ENCODE data around the gene AURKB. TPM values are rescaled to one million over a fixed set of nuclear protein-coding genes. Genes with fewer than 3 reads are reported as not detected.

Gene AURKB
- total and polyA plus RNA-seq, 10 of the 15 experiments (the other 5 are each of a cell fraction or from before 2014, with no cell fraction given), result 52.7 to 209 (median 128) TPM

DNA sequence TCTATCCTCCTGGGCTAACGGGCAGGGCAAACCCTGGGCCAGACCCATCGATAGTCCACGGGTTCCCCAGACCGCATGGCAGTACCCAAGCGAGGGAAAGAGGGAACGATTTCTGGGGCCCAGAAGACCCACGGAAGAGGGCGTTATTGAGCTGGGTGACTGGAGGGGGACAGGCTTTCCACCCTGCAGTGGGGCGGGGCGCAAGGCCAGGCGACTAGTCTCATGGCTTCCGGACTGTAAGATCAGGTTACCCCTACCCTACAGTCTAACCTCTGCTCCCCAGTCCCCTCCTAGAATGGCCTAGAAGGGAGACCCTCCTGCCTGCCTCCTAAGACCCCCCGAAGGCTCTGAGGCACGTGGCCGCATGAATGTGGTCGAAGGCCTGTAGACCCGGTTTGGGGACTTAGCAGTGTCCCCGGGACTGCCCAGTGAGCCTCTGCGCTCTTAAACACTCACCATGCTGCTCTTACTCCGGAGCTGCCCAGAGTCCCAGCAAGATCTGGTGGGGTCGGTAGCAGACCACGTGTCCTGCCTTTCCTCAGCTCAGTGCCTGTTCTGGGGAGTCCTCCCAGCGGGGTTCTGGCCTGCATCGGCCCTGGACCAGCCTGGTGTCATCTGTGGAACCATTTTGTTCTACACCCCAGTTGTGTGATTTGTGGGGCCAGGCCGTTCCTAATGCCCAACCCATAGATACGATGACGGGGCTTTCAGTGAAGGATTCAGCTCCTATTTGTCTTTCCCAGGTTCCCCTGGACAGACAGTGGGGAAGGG, 13.2 kb upstream of the AURKB start (continued):
- no peak for TF ChIP-seq EED (IDR thresholded peaks at IDR 0.05; ENCODE audit: low read depth)
- 0 out of 2 replicates have a peak, but pooled peaks have one; percentile 7 for TF ChIP-seq RAD51 (IDR thresholded peaks at IDR 0.05)
- TF ChIP-seq, protein P1, sequence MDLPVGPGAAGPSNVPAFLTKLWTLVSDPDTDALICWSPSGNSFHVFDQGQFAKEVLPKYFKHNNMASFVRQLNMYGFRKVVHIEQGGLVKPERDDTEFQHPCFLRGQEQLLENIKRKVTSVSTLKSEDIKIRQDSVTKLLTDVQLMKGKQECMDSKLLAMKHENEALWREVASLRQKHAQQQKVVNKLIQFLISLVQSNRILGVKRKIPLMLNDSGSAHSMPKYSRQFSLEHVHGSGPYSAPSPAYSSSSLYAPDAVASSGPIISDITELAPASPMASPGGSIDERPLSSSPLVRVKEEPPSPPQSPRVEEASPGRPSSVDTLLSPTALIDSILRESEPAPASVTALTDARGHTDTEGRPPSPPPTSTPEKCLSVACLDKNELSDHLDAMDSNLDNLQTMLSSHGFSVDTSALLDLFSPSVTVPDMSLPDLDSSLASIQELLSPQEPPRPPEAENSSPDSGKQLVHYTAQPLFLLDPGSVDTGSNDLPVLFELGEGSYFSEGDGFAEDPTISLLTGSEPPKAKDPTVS (IDR thresholded peaks at IDR 0.05; ENCODE audit: low read depth, low read length), result no peak
- TF ChIP-seq, protein P2, sequence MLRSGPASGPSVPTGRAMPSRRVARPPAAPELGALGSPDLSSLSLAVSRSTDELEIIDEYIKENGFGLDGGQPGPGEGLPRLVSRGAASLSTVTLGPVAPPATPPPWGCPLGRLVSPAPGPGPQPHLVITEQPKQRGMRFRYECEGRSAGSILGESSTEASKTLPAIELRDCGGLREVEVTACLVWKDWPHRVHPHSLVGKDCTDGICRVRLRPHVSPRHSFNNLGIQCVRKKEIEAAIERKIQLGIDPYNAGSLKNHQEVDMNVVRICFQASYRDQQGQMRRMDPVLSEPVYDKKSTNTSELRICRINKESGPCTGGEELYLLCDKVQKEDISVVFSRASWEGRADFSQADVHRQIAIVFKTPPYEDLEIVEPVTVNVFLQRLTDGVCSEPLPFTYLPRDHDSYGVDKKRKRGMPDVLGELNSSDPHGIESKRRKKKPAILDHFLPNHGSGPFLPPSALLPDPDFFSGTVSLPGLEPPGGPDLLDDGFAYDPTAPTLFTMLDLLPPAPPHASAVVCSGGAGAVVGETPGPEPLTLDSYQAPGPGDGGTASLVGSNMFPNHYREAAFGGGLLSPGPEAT (IDR thresholded peaks at IDR 0.05; ENCODE audit: low read depth), result peak; percentile 16; the same call in 1 of the 2 replicates
- TF ChIP-seq, protein P3, sequence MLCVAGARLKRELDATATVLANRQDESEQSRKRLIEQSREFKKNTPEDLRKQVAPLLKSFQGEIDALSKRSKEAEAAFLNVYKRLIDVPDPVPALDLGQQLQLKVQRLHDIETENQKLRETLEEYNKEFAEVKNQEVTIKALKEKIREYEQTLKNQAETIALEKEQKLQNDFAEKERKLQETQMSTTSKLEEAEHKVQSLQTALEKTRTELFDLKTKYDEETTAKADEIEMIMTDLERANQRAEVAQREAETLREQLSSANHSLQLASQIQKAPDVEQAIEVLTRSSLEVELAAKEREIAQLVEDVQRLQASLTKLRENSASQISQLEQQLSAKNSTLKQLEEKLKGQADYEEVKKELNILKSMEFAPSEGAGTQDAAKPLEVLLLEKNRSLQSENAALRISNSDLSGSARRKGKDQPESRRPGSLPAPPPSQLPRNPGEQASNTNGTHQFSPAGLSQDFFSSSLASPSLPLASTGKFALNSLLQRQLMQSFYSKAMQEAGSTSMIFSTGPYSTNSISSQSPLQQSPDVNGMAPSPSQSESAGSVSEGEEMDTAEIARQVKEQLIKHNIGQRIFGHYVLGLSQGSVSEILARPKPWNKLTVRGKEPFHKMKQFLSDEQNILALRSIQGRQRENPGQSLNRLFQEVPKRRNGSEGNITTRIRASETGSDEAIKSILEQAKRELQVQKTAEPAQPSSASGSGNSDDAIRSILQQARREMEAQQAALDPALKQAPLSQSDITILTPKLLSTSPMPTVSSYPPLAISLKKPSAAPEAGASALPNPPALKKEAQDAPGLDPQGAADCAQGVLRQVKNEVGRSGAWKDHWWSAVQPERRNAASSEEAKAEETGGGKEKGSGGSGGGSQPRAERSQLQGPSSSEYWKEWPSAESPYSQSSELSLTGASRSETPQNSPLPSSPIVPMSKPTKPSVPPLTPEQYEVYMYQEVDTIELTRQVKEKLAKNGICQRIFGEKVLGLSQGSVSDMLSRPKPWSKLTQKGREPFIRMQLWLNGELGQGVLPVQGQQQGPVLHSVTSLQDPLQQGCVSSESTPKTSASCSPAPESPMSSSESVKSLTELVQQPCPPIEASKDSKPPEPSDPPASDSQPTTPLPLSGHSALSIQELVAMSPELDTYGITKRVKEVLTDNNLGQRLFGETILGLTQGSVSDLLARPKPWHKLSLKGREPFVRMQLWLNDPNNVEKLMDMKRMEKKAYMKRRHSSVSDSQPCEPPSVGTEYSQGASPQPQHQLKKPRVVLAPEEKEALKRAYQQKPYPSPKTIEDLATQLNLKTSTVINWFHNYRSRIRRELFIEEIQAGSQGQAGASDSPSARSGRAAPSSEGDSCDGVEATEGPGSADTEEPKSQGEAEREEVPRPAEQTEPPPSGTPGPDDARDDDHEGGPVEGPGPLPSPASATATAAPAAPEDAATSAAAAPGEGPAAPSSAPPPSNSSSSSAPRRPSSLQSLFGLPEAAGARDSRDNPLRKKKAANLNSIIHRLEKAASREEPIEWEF (IDR thresholded peaks at IDR 0.05; ENCODE audit: insufficient replicate concordance, low read depth, low read length), result no peak
- TF ChIP-seq EZH2 (IDR thresholded peaks at IDR 0.05; ENCODE audit: borderline replicate concordance, control insufficient read depth, low read depth, low read length), result no peak
- no peak for TF ChIP-seq RBBP5 (conservative IDR thresholded peaks at IDR 0.05)
- TF ChIP-seq NFIC (IDR thresholded peaks at IDR 0.05; ENCODE audit: low read depth, low read length), result no peak
- 0 out of 2 replicates have a peak, but pooled peaks have one; percentile 14 for TF ChIP-seq CBFB (IDR thresholded peaks at IDR 0.05; ENCODE audit: low read depth)
- 0 out of 2 replicates have a peak, but pooled peaks have one; percentile 2 for TF ChIP-seq PAX5 (IDR thresholded peaks at IDR 0.05; ENCODE audit: borderline replicate concordance, low read depth, low read length)
- TF ChIP-seq, protein P4, sequence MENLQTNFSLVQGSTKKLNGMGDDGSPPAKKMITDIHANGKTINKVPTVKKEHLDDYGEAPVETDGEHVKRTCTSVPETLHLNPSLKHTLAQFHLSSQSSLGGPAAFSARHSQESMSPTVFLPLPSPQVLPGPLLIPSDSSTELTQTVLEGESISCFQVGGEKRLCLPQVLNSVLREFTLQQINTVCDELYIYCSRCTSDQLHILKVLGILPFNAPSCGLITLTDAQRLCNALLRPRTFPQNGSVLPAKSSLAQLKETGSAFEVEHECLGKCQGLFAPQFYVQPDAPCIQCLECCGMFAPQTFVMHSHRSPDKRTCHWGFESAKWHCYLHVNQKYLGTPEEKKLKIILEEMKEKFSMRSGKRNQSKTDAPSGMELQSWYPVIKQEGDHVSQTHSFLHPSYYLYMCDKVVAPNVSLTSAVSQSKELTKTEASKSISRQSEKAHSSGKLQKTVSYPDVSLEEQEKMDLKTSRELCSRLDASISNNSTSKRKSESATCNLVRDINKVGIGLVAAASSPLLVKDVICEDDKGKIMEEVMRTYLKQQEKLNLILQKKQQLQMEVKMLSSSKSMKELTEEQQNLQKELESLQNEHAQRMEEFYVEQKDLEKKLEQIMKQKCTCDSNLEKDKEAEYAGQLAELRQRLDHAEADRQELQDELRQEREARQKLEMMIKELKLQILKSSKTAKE (IDR thresholded peaks at IDR 0.05; ENCODE audit: low read depth, poor library complexity, severe bottlenecking), result no peak
- peak; percentile 10; the same call in 1 of the 2 replicates for TF ChIP-seq HDGF (IDR thresholded peaks at IDR 0.05)
- no peak for TF ChIP-seq YBX1 (IDR thresholded peaks at IDR 0.05)
- TF ChIP-seq, protein P5, sequence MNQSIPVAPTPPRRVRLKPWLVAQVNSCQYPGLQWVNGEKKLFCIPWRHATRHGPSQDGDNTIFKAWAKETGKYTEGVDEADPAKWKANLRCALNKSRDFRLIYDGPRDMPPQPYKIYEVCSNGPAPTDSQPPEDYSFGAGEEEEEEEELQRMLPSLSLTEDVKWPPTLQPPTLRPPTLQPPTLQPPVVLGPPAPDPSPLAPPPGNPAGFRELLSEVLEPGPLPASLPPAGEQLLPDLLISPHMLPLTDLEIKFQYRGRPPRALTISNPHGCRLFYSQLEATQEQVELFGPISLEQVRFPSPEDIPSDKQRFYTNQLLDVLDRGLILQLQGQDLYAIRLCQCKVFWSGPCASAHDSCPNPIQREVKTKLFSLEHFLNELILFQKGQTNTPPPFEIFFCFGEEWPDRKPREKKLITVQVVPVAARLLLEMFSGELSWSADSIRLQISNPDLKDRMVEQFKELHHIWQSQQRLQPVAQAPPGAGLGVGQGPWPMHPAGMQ (IDR thresholded peaks at IDR 0.05; ENCODE audit: borderline replicate concordance), result no peak
- no peak for TF ChIP-seq SMAD1 (IDR thresholded peaks at IDR 0.05; ENCODE audit: low read depth, partially characterized antibody)
- TF ChIP-seq, protein P6, sequence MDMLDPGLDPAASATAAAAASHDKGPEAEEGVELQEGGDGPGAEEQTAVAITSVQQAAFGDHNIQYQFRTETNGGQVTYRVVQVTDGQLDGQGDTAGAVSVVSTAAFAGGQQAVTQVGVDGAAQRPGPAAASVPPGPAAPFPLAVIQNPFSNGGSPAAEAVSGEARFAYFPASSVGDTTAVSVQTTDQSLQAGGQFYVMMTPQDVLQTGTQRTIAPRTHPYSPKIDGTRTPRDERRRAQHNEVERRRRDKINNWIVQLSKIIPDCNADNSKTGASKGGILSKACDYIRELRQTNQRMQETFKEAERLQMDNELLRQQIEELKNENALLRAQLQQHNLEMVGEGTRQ (IDR thresholded peaks at IDR 0.05; ENCODE audit: borderline replicate concordance, low read depth, low read length), result no peak; the same call in 1 of the 2 replicates

All from GM12878 (cell line).